ENCODE results near the gene GRPEL2.
A peak's percentile ranks its signal among the peaks of the same experiment; 100 is the strongest.

The GRPEL2 gene

DNA sequence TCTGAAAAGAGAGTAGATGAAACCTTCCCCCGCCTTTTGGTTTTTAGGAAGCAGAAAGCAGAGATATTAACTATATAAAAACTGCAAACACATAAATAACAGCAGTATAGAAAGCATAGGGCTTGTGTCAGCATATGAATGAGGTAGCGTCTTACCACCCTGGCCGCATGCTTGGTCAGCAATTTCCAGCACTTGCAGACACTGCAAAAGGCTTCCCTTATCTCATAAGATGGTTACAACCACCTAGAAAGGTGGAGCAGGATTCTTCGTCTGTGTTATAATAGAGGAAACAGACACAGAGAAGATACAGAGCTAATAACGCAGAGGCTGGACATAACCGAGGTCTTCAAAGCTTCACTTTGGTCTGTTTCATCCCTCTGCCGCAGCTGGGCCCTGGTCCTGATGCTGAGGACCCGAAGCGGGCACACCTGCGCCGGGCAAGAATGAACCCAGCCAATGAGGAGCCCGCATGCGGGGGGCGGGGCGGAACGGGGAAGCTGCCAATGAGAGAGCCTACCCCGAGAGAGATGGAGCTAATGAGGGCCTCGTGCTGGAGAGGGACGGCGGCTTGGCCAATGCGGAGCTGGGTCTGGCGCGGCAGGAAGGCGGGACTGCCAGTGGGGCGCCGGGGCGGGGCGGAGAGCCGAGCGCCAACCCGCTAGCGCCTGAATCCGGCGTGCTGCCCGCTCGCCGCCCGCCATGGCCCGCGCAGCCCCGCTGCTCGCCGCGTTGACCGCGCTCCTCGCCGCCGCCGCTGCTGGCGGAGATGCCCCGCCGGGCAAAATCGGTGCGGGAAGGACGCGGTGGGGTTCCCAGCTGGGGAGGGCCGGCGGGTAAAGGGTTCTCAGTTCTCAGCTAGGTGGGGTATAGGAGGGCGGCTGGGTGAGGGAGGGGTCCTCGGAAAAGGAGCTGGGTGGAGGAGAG is 12.3 kb downstream of the GRPEL2 start, which contains the start of gene PCYOX1L:
Gene PCYOX1L, plus strand, starts transcription at position 677 of the 924 bp plus-strand sequence. Its CDS starts 23 bp downstream, at position 700.
- peak; percentile 91 to 96 for DNase-seq (ENCODE audit: low read depth in 2 of 2)

DNA sequence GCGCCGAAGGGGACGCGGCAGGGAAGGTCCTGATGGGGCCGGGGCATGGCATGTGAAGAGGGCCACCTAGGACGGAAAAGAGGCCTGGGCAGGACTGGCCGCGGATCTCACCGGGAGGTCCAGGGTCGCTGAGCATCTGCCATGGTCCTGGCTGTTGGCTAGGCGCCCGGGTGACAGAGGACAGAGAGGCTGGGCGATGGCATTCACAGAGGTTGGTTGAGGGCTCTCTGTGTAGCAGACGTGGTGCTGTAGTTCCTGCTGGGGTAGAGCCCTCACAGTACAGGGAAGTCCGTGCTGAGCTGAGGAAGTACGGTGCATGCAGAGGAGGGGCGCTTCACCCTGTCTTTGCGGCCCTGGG is 13.0 kb downstream of the GRPEL2 start:
- no peak for DNase-seq (ENCODE audit: low read depth in 2 of 2)

DNA sequence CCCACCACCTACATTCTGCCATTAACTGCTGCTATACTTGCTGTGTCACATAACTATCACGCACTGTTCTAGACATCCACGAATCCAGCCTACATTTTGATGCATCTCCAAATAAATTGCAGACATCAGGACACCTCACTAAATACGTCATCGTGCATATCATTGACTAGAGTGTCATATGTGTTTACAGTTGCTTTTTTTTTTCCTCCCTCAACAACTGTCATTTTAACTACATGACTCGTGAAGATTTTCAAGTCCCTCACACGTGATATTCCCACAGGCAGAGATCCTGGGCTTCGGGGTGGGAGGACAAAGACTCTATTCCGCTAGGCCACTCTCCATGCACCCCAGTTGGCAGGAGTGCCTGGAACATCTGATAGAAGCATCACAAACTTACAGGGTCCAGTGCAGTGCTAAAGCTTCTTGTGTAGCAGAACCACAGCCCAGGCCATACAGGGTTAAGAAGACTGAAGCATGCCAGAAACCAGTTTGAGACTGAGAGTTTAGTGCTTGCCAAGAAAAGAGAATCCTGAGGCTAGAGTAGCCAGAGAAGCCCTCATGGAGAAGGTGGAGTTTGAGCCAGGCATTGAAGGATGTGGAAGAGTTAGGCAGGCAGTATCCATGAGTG is 13.7 kb downstream of the GRPEL2 start:
- no peak for DNase-seq (ENCODE audit: low read depth in 2 of 2)

DNA sequence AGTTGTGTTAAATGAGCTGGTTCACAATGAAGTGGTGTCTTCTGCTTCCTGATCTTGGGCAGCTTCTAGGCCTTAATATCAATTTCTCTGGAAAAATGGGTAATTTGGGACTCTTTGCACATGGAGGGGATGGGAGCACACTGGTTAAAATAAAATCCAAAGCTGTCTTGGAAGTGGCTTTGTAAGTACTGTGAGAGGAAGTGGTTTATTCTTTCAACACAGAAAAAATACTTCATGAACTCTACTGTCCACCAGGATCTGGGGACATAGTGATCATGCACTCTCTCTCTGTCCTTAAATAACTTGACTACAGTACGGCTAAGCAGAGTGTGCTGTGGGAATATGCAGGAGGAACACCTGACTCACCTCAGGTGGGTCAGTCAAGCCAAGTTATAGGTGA is 15.0 kb downstream of the GRPEL2 start:
- DNase-seq (ENCODE audit: low read depth in 2 of 2), result no peak

DNA sequence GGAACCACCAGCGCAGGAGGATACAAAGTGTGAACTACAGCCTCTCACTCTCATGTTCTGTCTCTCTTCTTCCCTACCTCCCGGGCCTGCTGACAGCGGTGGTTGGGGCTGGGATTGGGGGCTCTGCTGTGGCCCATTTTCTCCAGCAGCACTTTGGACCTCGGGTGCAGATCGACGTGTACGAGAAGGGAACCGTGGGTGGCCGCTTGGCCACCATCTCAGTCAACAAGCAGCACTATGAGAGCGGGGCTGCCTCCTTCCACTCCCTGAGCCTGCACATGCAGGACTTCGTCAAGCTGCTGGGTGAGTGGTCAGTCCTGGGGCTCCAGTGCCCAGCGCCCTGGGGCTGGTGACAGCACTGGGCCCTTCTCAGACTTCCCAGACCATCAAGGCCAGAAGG is 17.2 kb downstream of the GRPEL2 start:
- no peak for DNase-seq (ENCODE audit: low read depth in 2 of 2)

DNA sequence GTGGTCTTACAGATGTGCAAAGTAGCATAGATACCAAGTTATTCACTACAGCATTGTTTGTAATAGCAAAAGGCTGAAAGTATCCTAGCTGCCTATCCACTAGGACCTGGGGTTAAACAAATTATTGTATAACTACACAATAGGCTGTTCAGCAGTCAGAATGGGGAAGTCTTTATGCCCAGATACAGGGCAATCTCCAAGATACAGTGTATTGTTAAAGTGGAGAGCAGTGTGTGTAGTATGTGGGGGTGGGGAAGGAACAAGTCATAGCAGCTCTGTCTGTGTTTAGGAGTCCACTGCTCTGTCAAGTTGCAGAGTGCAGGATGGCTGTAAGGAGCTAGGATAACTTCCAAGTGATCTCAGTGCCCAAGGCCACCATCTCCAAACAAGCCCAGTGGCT is 18.1 kb downstream of the GRPEL2 start:
- DNase-seq (ENCODE audit: low read depth in 2 of 2), result no peak

DNA sequence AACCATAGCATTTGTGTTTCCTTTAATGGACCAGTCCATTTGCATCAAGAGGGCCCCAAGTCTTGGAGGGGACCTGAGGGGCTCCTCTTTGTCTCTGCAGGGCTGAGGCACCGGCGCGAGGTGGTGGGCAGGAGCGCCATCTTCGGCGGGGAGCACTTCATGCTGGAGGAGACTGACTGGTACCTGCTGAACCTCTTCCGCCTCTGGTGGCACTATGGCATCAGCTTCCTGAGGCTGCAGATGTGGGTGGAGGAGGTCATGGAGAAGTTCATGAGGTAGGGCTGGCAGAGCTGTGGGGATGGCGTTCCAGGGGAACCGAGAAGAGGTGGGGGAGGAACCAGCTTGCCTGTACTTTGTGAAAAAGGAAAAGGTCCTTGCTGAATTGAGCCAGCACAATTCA is 18.6 kb downstream of the GRPEL2 start:
- DNase-seq (ENCODE audit: low read depth in 2 of 2), result no peak

DNA sequence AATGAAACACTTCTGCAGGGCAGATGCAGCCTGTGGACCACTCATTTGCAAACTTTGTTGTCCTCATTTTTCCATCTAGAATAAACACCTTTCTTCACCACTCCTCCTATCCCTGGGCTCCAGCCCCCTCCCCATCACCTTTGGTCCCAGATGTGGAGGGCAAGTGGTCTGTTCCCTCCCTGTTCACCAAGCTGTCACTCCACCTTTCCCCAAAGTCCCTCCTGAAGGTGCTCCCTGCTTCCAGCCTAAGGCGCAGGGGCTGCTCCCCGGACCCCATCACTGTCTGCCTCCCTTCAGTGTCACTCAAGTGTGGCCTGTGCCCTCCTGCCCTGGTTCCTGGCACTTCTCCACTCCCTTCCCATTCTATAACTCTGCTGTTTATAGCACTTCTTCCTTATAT is 19.4 kb downstream of the GRPEL2 start:
- no peak for DNase-seq (ENCODE audit: low read depth in 2 of 2)

DNA sequence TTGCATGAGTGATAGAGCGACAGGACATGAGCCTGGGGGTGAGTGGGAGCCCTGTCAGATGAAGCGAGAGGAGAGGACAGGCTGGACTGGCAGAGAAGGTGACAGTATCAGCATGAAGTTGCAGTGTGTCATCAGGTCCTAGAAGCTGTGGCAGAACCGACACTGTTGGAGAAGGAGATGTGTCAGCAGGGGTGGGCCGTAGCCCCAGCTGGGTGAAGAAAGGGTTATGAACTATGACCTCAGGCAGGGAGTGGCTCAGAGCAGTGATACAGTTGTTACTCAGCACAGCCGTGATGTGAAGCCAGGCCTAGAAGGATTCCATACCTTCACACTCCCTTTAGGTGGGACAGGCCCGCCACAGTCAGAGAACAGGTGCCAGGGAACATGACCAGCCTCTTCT is 20.1 kb downstream of the GRPEL2 start:
- no peak for DNase-seq (ENCODE audit: low read depth in 2 of 2)

DNA sequence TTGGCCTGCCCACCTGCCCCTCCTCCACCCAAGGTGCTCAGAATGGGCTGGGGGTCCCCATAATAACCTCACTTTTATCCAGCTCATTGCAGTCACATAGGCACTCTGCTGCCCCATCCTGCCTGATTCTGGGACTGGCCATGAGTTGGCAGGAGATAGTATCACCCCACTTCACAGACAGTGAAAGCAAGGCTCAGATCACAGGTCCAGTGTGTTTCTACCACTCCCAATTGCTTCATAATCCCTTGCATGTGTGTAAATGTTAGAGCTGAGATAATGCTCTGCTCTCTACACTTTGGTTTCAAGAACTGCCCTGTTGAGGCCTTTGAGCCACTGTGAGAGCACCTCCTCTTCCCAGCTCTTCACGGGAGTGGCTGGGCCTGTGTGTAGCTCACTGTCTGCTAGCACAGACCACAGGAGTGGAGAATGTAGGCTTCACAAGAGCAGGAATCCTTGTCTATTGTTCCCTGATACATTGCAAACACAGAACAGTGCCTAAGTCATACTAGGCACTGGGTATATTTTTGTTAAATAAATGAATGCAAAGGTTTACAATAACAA is 20.9 kb downstream of the GRPEL2 start:
- DNase-seq (ENCODE audit: low read depth in 2 of 2), result no peak

DNA sequence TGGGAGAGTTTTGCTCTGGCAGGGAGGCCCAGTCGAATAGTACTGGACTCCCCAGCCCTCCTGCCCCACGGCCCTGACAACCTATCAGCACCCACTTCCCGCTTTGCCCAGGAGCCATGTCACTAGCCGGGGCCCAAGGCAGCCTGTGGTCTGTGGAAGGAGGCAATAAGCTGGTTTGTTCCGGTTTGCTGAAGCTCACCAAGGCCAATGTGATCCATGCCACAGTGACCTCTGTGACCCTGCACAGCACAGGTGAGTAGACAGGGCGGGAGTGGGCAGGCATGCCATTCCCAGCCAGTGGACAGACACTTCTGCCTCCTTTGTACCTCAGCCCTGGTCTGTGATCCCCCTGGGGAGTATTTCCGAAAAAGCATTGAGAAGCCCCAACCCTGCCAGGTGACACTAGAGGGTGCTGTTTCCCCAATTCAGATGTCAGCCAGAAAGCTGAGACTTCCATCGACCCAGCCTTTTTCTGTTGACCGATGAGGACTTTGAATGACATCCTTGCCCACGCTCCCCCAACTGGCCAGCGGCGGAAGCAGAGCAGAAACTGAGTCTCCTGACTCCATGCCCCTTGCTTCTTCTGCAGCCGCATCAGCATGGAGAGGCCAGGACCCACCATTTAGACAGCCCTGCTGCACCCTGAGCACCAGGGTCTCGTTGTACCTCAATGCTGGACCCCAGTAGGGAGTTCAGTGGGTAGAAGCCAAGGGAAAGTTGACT is 22.1 kb downstream of the GRPEL2 start:
- peak in 1 of 2 donors; percentile 36 for DNase-seq (ENCODE audit: low read depth in 2 of 2)

DNA sequence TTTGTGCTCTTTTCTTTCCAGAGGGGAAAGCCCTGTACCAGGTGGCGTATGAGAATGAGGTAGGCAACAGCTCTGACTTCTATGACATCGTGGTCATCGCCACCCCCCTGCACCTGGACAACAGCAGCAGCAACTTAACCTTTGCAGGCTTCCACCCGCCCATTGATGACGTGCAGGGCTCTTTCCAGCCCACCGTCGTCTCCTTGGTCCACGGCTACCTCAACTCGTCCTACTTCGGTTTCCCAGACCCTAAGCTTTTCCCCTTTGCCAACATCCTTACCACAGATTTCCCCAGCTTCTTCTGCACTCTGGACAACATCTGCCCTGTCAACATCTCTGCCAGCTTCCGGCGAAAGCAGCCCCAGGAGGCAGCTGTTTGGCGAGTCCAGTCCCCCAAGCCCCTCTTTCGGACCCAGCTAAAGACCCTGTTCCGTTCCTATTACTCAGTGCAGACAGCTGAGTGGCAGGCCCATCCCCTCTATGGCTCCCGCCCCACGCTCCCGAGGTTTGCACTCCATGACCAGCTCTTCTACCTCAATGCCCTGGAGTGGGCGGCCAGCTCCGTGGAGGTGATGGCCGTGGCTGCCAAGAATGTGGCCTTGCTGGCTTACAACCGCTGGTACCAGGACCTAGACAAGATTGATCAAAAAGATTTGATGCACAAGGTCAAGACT is 22.8 kb downstream of the GRPEL2 start:
- DNase-seq (ENCODE audit: low read depth in 2 of 2), result no peak

DNA sequence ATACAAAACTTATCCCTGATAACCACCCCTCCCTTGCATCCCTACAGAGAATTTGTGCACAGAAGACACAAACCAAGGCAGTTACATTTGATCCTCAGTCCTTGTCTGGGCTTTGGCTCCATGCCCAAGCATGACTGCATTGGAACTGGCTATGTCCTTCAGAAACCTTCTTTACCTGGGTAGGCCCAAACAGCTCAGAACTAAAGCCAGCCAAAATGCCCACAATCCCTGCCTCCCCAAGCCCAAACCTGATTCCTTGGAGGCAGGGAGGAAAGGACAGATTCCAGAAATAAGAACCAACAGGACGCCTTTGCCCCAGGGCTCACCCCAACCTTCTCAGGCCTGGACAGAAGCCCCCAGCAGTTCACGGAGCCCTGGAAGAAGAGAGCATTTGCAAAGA is 25.6 kb downstream of the GRPEL2 start:
- DNase-seq (ENCODE audit: low read depth in 2 of 2), result no peak

DNA sequence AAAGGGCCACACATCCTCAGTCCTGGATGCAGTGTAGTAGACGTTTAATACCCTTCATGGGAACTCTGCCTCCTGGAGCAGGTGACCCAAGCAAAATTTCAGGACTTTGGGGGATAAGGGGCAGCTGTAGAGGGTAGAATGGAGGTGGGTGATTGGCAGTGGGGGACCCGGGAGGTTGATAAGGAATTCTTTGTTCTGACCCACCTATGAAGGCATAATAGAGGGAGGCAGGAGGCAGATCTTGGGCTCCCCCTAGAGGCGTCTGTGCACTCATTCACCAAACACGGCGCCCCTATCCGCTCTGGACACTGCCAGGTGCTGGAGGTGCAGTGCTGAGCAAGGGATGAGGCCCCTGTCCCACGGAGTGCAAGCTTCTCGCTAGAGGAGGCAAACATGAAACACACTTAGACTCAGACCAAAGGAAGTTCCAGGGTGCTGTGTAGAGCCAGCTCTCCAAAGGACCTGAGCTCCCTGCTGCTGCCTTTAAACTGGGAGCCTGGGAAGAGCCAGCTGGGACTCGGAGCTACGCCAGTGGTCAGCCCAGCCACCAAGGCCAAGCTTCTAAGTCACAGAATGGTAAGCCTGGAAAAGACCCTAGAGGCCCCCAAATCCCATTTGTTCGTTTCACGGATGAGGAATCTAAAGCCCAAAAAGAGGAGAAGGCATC is 26.1 kb downstream of the GRPEL2 start:
- peak; percentile 36 to 49 for DNase-seq (ENCODE audit: low read depth in 2 of 2)

DNA sequence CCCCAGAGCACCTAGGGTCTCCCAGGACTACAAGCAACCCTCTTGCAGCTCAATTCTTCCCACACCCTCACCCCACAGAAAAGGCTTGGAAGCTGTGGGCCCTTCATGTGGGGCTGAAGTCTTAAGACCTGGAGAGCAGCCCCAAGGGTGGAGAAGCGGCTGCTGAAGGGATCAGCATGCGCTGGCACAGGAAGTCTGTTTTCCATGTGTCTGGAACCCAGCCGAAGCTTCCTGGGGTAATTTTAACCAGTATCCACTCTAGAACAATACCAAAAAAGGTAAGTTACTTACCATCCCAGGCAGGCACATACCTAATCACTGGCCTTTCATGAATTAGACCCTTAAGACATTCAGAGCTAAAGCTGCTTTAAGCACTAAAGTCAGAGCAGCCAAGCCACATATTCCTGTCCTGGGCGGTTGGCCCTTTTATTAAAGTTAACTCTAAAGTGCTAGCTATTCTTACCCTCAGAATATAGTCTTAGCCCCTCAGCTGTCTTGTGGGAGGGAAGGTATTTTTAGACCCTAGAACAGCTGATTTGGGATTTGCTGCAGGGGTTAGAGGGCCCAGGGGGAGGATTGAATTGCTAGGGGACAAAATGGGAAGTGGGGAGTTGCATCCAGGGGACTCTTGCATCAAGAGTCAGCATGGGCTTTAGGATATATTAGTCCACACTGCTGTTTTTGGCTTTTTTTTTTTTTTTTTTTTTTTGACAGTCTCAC is 26.9 kb downstream of the GRPEL2 start:
- DNase-seq (ENCODE audit: low read depth in 2 of 2), result no peak

DNA sequence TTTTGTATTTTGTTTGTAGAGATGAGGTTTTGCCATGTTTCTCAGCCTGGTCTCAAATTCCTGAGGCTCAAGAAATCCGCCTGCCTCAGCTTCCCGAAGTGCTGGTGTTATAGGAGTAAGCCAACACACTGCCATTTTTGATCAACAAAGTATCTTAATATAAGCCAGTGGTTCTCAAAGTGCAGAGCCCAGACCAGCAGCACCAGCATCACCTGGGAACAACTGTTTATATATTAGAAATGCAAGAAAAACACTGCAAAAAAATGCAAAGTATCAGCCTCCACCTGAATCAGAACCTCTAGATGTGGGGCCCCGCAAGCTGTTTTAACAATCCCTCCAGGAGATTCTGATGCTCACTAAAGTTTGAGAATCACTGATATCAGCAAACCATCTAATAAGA is 27.6 kb downstream of the GRPEL2 start:
- DNase-seq (ENCODE audit: low read depth in 2 of 2), result no peak

DNA sequence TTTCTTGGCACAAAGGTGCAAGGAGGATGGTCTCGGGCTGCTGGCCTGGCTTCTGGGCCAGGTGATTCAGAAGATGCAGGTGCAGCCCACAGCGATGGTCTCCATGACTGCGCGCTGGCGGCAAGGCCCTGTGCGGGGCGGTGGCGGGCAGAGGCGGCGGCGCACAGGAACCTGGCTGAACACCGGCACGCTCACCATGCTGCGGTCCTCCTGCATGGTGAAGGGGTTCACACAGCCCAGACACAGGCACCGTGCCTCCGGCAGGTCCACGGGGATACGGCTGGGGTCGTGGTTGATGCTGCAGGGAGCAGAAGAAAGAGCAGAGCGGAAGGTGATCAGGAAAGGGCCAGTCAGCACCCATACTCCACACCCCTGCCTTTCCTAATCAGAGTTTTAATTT is 29.0 kb downstream of the GRPEL2 start:
- no peak for DNase-seq (ENCODE audit: low read depth in 2 of 2)

DNA sequence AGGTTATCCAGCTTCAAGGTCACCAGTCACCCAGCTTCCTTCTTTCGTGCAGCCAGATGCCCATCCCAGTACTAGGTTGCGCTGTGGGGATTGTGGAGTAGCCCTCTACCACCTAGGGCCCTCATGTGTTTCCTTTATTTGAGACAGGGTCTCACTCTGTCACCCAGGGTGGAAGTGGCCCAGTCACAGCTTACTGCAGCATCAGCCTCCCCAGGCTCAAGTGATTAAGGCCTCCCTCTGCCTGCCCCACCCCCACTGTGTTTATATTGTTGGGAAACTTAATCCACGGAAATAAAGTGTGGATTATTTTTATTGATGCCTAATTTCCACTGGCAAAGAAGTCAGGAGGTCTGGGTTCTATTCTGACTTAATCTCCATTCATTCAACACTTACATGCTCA is 29.5 kb downstream of the GRPEL2 start:
- DNase-seq (ENCODE audit: low read depth in 2 of 2), result no peak

DNA sequence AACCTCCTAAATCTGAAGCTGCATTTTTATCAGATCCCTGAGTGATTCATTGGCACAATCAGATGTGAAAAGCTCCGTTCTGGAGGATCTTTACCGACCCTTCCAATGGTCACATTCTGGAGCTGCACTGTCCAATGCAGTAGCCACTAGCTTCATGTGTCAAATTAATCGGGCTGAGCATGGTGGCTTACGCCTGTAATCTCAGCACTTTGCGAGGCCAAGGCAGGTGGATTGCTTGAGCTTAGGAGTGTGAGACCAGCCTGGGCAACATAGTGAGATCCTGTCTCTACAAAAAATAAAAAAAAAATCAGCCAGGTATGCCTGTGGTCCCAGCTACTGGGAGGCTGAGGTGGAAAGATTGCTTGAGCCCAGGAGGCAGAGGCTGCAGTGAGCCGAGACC is 30.1 kb downstream of the GRPEL2 start:
- DNase-seq (ENCODE audit: low read depth in 2 of 2), result no peak

DNA sequence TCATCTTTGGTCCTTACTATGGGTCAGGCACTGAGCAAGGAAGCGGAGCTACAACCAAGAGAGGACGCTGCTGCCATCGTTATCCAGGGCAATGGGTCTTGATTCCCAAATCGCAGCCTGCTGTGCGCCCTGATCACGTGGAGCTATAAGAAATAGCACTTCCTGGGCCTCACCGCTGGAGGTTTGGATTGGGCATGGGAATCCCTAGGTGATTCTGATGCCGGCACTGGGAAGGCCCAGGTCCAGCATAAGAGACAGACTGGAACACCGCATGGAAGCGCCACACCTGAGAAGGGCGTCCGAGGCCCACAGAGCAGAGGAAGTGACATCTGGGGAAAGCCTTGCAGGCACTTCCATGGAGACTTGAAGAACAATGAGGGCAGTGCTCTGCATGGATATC is 30.8 kb downstream of the GRPEL2 start:
- no peak for DNase-seq (ENCODE audit: low read depth in 2 of 2)
